Brain microvascular endothelial cell (primary cell): ENCODE data around the gene HMGB1.

Experiments
- DNase-seq: peaks from one replicate; pipeline ENCODE4 v3.0.0-alpha.2; 2020
- H3K27ac ChIP-seq: fragments of 250-450 bp; sonication (Bioruptor Pico); 2 replicates; pipeline ENCODE4 v1.5.1; 2020; ENCODE audit warnings: mild to moderate bottlenecking, moderate library complexity
- H3K27me3 ChIP-seq: fragments of 250-450 bp; sonication (Bioruptor Pico); replicated peaks from 2 replicates; pipeline ENCODE4 v1.5.1; 2020; ENCODE audit warnings: mild to moderate bottlenecking
- H3K36me3 ChIP-seq: fragments of 250-450 bp; sonication (Bioruptor Pico); replicated peaks from 2 replicates; pipeline ENCODE4 v1.5.1; 2020; ENCODE audit warnings: mild to moderate bottlenecking
- H3K4me3 ChIP-seq: 2 replicates; pipeline ENCODE4 v1.5.1; 2011; ENCODE audit warnings: low read depth, mild to moderate bottlenecking, control low read depth, low read length, moderate library complexity
- CTCF ChIP-seq: IDR thresholded peaks from 2 replicates; pipeline ENCODE4 v1.5.1; 2011; ENCODE audit warnings: low read depth, mild to moderate bottlenecking, moderate library complexity, low read length, control low read depth, inconsistent platforms; ENCODE audit errors: missing control alignments
- in situ Hi-C: cut with HindIII; loops from 2 replicates; pipeline ENCODE4 v1.10.0; 2017; ENCODE audit warnings: low sequenced_read_pairs, low pct_ligation_motif_present

The HMGB1 gene

DNA sequence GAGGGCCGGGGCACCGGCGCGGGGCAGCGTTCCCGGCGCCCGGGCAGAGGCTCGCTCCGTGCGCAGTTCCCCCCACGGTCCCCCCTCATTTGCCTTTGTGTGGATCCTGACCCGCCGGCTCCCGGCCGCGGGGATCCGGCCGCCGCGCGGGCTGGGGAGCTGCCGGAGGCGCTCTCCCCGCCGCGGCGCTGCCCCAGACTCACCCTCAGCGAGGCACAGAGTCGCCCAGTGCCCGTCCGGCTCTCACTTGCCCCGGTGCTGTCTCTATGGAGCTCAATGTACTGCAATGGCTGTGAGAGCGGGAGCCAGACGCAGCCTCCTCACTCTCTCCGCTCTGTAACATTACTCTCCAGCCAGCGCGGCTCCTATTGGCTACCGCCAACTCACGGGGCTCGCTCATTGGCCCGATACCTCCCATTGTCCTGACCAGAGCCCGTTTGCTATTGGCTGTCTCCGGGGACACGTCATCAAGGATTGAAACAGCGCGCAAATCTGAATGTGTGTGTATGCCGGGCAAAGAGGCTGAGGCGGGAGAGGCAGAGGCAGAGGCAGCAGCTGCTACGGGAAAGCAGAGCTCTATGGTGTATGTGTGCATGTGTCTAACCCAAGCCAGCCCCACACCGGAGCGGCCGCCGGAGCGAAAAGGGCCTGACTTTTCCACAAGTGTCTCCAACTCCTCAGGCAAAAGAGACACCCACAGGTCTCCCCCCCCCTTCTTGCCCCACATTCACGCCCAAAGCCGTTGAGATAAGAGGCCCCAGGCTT, at the start of gene HMGB1:
HMGB1 (minus strand) TSS at position 344 of the 765 bp plus-strand sequence. CDS start 2,256 bp downstream, outside the sequence.
- in situ Hi-C loops = no loop called here
- Histone ChIP-seq H3K4me3 (peak within 1 kb of the TSS; percentile 73), H3K27ac (peak within 1 kb of the TSS; percentile 97), H3K36me3 (peaks cover 15% of the 10 kb centered on the region), H3K27me3 (no peaks in the 10 kb centered on the region)
- TF ChIP-seq CTCF = no peak
- DNase-seq = peak; percentile 99

DNA sequence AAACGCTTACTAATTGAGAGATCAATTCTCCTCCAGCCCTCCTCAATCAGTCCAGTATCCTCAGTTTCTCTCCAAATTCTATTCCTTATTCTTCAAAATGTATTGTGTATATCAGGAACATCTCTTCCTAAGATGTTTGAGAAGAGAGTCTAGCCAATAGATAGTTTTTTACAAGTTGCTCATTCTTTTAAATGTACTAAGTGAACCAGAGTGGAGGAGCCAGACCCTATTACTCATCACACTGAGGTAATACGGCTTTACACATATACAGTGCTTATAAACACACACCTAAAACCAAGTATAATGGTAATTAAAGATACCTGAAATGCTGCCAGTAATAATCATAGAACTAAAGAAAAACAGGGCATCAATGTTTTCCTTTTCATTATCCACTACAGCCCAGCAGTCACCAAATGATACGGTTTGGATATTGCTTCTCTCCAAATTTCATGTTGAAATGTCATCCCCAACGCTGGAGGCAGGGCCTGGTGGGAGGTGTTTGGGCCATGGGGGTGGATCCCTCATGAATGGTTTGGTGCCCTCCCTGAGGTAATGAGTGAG, 45.2 kb upstream of the HMGB1 start:
- no peak for DNase-seq
- no peak for TF ChIP-seq CTCF
- Histone ChIP-seq H3K27me3 (no peaks in the 10 kb centered on the region), H3K27ac (no peak overlapping the region), H3K36me3 (no peaks in the 10 kb centered on the region), H3K4me3 (no peak overlapping the region)
- in situ Hi-C loops = no loop called here

GRCh38 chr13:30510091-30510490, 44.4 kb upstream of the HMGB1 start:
- no peak overlapping the region for H3K27ac ChIP-seq
- TF ChIP-seq CTCF = no peak
- no peak for DNase-seq
- no peaks in the 10 kb centered on the region for H3K36me3 ChIP-seq
- in situ Hi-C loops = no loop called here
- no peaks in the 10 kb centered on the region for H3K27me3 ChIP-seq
- H3K4me3 ChIP-seq = no peak overlapping the region

DNA sequence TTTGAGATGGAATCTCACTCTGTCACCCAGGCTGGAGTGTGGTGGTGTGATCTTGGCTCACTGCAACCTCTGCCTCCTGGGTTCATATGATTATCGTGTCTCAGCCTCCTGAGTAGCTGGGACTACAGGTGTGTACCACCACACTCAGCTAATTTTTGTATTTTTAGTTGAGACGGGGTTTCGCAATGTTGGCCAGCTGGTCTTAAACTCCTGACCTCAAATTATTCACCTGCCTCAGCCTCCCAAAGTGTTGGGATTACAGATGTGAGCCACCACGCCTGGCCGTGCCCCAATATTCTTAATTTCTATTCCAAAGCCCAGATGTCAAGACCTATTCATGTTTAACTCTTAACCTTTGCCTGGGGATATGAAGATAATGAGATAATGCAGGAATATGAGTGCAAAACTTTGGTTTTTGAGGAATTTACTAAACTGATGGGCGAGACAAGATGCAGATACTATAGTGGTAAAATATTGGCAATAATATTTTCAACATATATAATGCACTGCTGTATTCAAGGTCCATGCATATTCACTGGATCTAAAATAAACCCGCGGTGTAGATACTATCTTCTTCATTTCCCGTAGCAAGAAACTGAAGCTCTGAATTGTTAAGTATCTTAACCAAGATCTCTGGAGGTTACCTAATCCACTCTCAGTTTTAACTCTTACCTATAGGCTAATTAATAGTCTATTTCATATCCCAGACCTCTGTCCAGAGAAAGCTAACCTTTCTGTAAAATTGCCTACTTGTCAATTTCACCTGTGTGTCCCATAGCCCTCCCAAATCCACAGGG, 43.7 kb upstream of the HMGB1 start:
- in situ Hi-C loops = no loop called here
- Histone ChIP-seq H3K36me3 (no peaks in the 10 kb centered on the region), H3K27ac (no peak overlapping the region), H3K4me3 (no peak overlapping the region), H3K27me3 (no peaks in the 10 kb centered on the region)
- TF ChIP-seq CTCF = no peak
- DNase-seq = no peak

GRCh38 chr13:30504081-30504480, 38.3 kb upstream of the HMGB1 start:
- TF ChIP-seq CTCF = no peak
- Histone ChIP-seq H3K27me3 (no peaks in the 10 kb centered on the region), H3K36me3 (no peaks in the 10 kb centered on the region), H3K27ac (no peak overlapping the region), H3K4me3 (no peak overlapping the region)
- in situ Hi-C loops = no loop called here
- DNase-seq = peak; percentile 51
